Activated naive CD8-positive, alpha-beta T cell treated with anti-CD3 and anti-CD28 coated beads, Interleukin-2, amount 50 U/mL, for 16 hours (primary cell): Measurements from ENCODE around the gene TACR1.
"Not testable (repeated sequence)": the region's sequence is repeated elsewhere in the genome, so short reads cannot be mapped to it uniquely, and the experiment has no call there.

ENCODE experiments used
- DNase-seq: peaks from one replicate; pipeline ENCODE4 v3.0.0-alpha.2; 2020; ENCODE audit warnings: low read depth, low spot score

The TACR1 gene

GRCh38 chr2:75088791-75089190 is 110.5 kb downstream of the TACR1 start:
- DNase-seq, result no peak

- DNase-seq, result no peak
Measured at GRCh38 chr2:75087736-75088135, 111.6 kb downstream of the TACR1 start.

- DNase-seq, result no peak
Measured at GRCh38 chr2:75079575-75079974, 119.7 kb downstream of the TACR1 start.

GRCh38 chr2:75077909-75078308 is 121.4 kb downstream of the TACR1 start:
- DNase-seq, result no peak

- DNase-seq, result no peak
Measured at GRCh38 chr2:75076088-75076487, 123.2 kb downstream of the TACR1 start.

- no peak for DNase-seq
Measured at GRCh38 chr2:75074708-75075107, 124.6 kb downstream of the TACR1 start.

GRCh38 chr2:75074228-75074627 is 125.1 kb downstream of the TACR1 start:
- DNase-seq, result no peak

- DNase-seq, result no peak
Measured at GRCh38 chr2:75071766-75072165, 127.6 kb downstream of the TACR1 start.

- no peak for DNase-seq
Measured at GRCh38 chr2:75068546-75068945, 130.8 kb downstream of the TACR1 start.

- DNase-seq, result no peak
Measured at GRCh38 chr2:75067506-75067905, 131.8 kb downstream of the TACR1 start.

- no peak for DNase-seq
Measured at GRCh38 chr2:75066121-75066902, 133.0 kb downstream of the TACR1 start.

GRCh38 chr2:75065402-75066008 is 133.8 kb downstream of the TACR1 start:
- no peak for DNase-seq

- no peak for DNase-seq
Measured at GRCh38 chr2:75064691-75065396, 134.5 kb downstream of the TACR1 start.

- no peak for DNase-seq
Measured at GRCh38 chr2:75063906-75064305, 135.4 kb downstream of the TACR1 start.

GRCh38 chr2:75058427-75058826 is 140.9 kb downstream of the TACR1 start:
- no peak for DNase-seq

- not testable (repeated sequence) for DNase-seq
Measured at GRCh38 chr2:75057150-75057549, 142.2 kb downstream of the TACR1 start.

- DNase-seq, result no peak
Measured at GRCh38 chr2:75055820-75056675, 143.3 kb downstream of the TACR1 start.

- no peak for DNase-seq
Measured at GRCh38 chr2:75055142-75055819, 144.0 kb downstream of the TACR1 start.

- DNase-seq, result no peak
Measured at GRCh38 chr2:75054296-75054695, 145.0 kb downstream of the TACR1 start.

- DNase-seq, result no peak
Measured at GRCh38 chr2:75053484-75054112, 145.7 kb downstream of the TACR1 start.
